K562 (cell line): Measurements from ENCODE around the gene MON2. TPM values are rescaled to one million over a fixed set of nuclear protein-coding genes. Genes with fewer than 3 reads are reported as not detected.

Experiments
- microRNA counts: library from miRNA; unstranded; fragments of <30 nt; microRNA quantifications from one replicate; lab custom pipeline; 2016
- microRNA-seq: library from miRNA; unstranded; fragments of <30 nt; microRNA quantifications from one replicate; pipeline ENCODE4, GENCODE V29; 2018; ENCODE audit warnings: borderline microRNAs expressed
- polyA plus RNA-seq, 8 experiments: library from polyadenylated mRNA; depleted of rRNA in 4 of 8; stranded (reverse) in 5 of 8; unstranded in 3 of 8; fragments of >200 nt; fragmentation: Nextera tagmentation in 2 of 8; fragmentation: Illumina TruSeq in 1 of 8; extraction: Ambion mirVana in 2 of 8; extraction: Trizol in 1 of 8; gene quantifications; 2 replicates each; pipeline versions ENCODE4 v1.2.1 to v1.2.3, GENCODE V29; 2011 to 2014; ENCODE audit warnings: inconsistent platforms in 1 of 8, missing spikeins in 1 of 8
- small RNA-seq: library from RNA; depleted of rRNA; stranded (forward); fragments of <200 nt; gene quantifications from one replicate; pipeline ENCODE3, GENCODE V24; 2014
- total RNA-seq, 7 experiments: library from RNA; depleted of rRNA in 6 of 7; stranded (reverse); fragments of >200 nt in 6 of 7; fragmentation: Illumina TruSeq in 2 of 7; extraction: Trizol in 2 of 7; gene quantifications; 2 replicates each; pipeline versions ENCODE4 v1.2.1 to v1.2.3, GENCODE V29; 2011 to 2021; ENCODE audit warnings: low replicate concordance in 1 of 7

The MON2 gene
- total and polyA plus RNA-seq, 9 of the 15 experiments (the other 6 are each of a cell fraction or from before 2014, with no cell fraction given): 3.6 to 31.6 (median 16.8) TPM

MicroRNAs encoded within 50 kb of the gene (microRNA counts, 767-probe panel; counts per million panel counts)
- 2,418 counts per million, percentile 60 among the panel's probes with 10 or more counts for microRNA hsa-let-7i-5p (lab: Ali Mortazavi, UCI)

Small RNAs within 50 kb of the gene (microRNA-seq; reads per million reads assigned to microRNA genes)
- gene MIRLET7I: 387 reads per million, percentile 88 among the genes with 10 or more reads in this experiment

Small RNAs within 50 kb of the gene (small RNA-seq; reads per million reads assigned to genes)
- 20.8 reads per million, percentile 97 among the genes with 10 or more reads in this experiment for gene MIRLET7I
- not detected for gene RNU6-399P

Other genes with a start within 250 kb of the MON2 start
- gene USP15, start 206.4 kb upstream of the MON2 start, total RNA-seq (2014; rRNA removed): 131 and 140 TPM in 2 replicates
- 272 and 284 TPM in 2 replicates for gene USP15, start 206.4 kb upstream of the MON2 start, total RNA-seq (2014; rRNA removed; fragmentation: Illumina TruSeq; extraction: Trizol)
- 155 and 174 TPM in 2 replicates for gene USP15, start 206.4 kb upstream of the MON2 start, total RNA-seq (2015; rRNA removed; fragmentation: Illumina TruSeq; extraction: Trizol)
- gene USP15, start 206.4 kb upstream of the MON2 start, total RNA-seq (2021): 184 and 189 TPM in 2 replicates
- gene USP15, start 206.4 kb upstream of the MON2 start, polyA plus RNA-seq (2011; rRNA removed): 175 and 204 TPM in 2 replicates
- 152 and 177 TPM in 2 replicates for gene USP15, start 206.4 kb upstream of the MON2 start, polyA plus RNA-seq (2014; fragmentation: Illumina TruSeq; extraction: Trizol)
- 100 to 1,000 TPM; 182 to 253 TPM for gene USP15, start 206.4 kb upstream of the MON2 start, polyA plus RNA-seq (2014; fragmentation: Nextera tagmentation; extraction: Ambion mirVana)
- gene USP15, start 206.4 kb upstream of the MON2 start, polyA plus RNA-seq (2014; rRNA removed): 123 and 140 TPM in 2 replicates